GM23338 (cell line): ENCODE results near the gene SUGCT. TPM values are rescaled to one million over a fixed set of nuclear protein-coding genes. Genes with fewer than 3 reads are reported as not detected.

Experiments
- ATAC-seq: fragments of 200-7000 bp; cut with Tn5 transposase; 3 replicates; pipeline ENCODE4 v1.9.1; 2020
- DNase-seq: peaks from one replicate; pipeline ENCODE4 v3.0.0-alpha.2; 2015; ENCODE audit warnings: low spot score
- H2AFZ ChIP-seq: fragments of 200-600 bp; sonication (generic); 2 replicates; pipeline ENCODE4 v1.8.0; 2016; ENCODE audit warnings: antibody characterized with exemption, mild to moderate bottlenecking, moderate library complexity
- H3F3A ChIP-seq: fragments of 200-600 bp; sonication (generic); replicated peaks from 2 replicates; pipeline ENCODE4 v1.8.0; 2017; ENCODE audit warnings: antibody characterized with exemption, mixed run types, low read depth
- H3K27ac ChIP-seq: fragments of 200-600 bp; sonication (generic); 2 replicates; pipeline ENCODE4 v1.6.1; 2016; ENCODE audit warnings: low read depth
- H3K27me3 ChIP-seq: fragments of 200-600 bp; sonication (generic); 2 replicates; pipeline ENCODE4 v1.8.0; 2016; ENCODE audit warnings: mild to moderate bottlenecking, mixed run types, moderate library complexity; ENCODE audit not compliant: insufficient read depth
- H3K36me3 ChIP-seq: fragments of 200-600 bp; sonication (generic); 2 replicates; pipeline ENCODE4 v1.8.0; 2016; ENCODE audit warnings: mild to moderate bottlenecking; ENCODE audit not compliant: insufficient read depth
- H3K4me1 ChIP-seq: fragments of 200-600 bp; sonication (generic); 2 replicates; pipeline ENCODE4 v1.8.0; 2016; ENCODE audit warnings: mild to moderate bottlenecking, moderate library complexity; ENCODE audit not compliant: insufficient read depth
- H3K4me2 ChIP-seq: fragments of 200-600 bp; sonication (generic); 2 replicates; pipeline ENCODE4 v1.7.1; 2017; ENCODE audit warnings: mixed run types
- H3K4me3 ChIP-seq: fragments of 200-600 bp; sonication (generic); 2 replicates; pipeline ENCODE4 v1.6.1; 2016; ENCODE audit warnings: mixed run types
- H3K79me2 ChIP-seq: fragments of 200-600 bp; sonication (generic); replicated peaks from 2 replicates; pipeline ENCODE4 v1.8.0; 2017; ENCODE audit warnings: mild to moderate bottlenecking; ENCODE audit not compliant: insufficient read depth
- H3K9me2 ChIP-seq: fragments of 200-600 bp; sonication (generic); 2 replicates; pipeline ENCODE4 v1.8.0; 2017; ENCODE audit not compliant: insufficient read depth
- H4K20me1 ChIP-seq: fragments of 200-600 bp; sonication (generic); replicated peaks from 2 replicates; pipeline ENCODE4 v1.8.0; 2017; ENCODE audit warnings: mild to moderate bottlenecking; ENCODE audit not compliant: insufficient read depth
- H3K27ac Mint-ChIP-seq: 2 replicates; pipeline ENCODE4 v1.8.0; 2020; ENCODE audit warnings: inconsistent platforms, mild to moderate bottlenecking, moderate library complexity, mixed read lengths
- H3K27me3 Mint-ChIP-seq: 3 replicates; pipeline ENCODE4 v1.8.0; 2022; ENCODE audit warnings: low read depth, mild to moderate bottlenecking, moderate library complexity, mixed read lengths, inconsistent platforms; ENCODE audit not compliant: insufficient read depth, poor library complexity
- H3K36me3 Mint-ChIP-seq: 3 replicates; pipeline ENCODE4 v1.8.0; 2021; ENCODE audit warnings: low read depth, mild to moderate bottlenecking, inconsistent platforms, moderate library complexity, mixed read lengths
- H3K4me1 Mint-ChIP-seq: 3 replicates; pipeline ENCODE4 v1.8.0; 2020; ENCODE audit warnings: mild to moderate bottlenecking, inconsistent platforms, mixed read lengths
- H3K4me3 Mint-ChIP-seq: 3 replicates; pipeline ENCODE4 v1.8.0; 2021; ENCODE audit warnings: moderate library complexity, mild to moderate bottlenecking, inconsistent platforms, mixed read lengths
- H3K9me3 Mint-ChIP-seq: 3 replicates; pipeline ENCODE4 v1.8.0; 2020; ENCODE audit warnings: moderate library complexity, mild to moderate bottlenecking, inconsistent platforms, mixed read lengths
- CREB1 ChIP-seq: fragments of 250-450 bp; sonication (Bioruptor Pico); IDR thresholded peaks from 2 replicates; pipeline ENCODE4 v1.5.0; 2020; ENCODE audit warnings: low read depth, mild to moderate bottlenecking, moderate library complexity
- EZH2 ChIP-seq: fragments of 200-600 bp; sonication (generic); IDR thresholded peaks from one replicate; pipeline ENCODE4 v1.8.0; 2017; ENCODE audit warnings: antibody characterized with exemption, mild to moderate bottlenecking, low read depth; ENCODE audit not compliant: unreplicated experiment
- EZH2phosphoT487 ChIP-seq: fragments of 200-600 bp; sonication (generic); IDR thresholded peaks from one replicate; pipeline ENCODE4 v1.8.1; 2018; ENCODE audit warnings: antibody characterized with exemption; ENCODE audit not compliant: unreplicated experiment
- JUNB ChIP-seq: IDR thresholded peaks from one replicate; pipeline ENCODE4 v1.6.1; 2016; ENCODE audit warnings: antibody characterized with exemption; ENCODE audit not compliant: unreplicated experiment
- NANOG ChIP-seq: IDR thresholded peaks from 2 replicates; pipeline ENCODE4 v1.6.1; 2016; ENCODE audit warnings: antibody characterized with exemption, borderline replicate concordance
- POLR2AphosphoS5 ChIP-seq: IDR thresholded peaks from 2 replicates; pipeline ENCODE4 v1.6.1; 2016; ENCODE audit warnings: antibody characterized with exemption, low read depth
- STAT1 ChIP-seq: IDR thresholded peaks from one replicate; pipeline ENCODE4 v1.6.1; 2016; ENCODE audit warnings: antibody characterized with exemption; ENCODE audit not compliant: unreplicated experiment
- ZNF114 ChIP-seq: fragments of 250-450 bp; sonication (Bioruptor Pico); IDR thresholded peaks from 2 replicates; pipeline ENCODE4 v1.5.0; 2020; ENCODE audit warnings: mild to moderate bottlenecking, moderate library complexity
- ZNF331 ChIP-seq: fragments of 250-450 bp; sonication (Bioruptor Pico); IDR thresholded peaks from 2 replicates; pipeline ENCODE4 v1.5.0; 2020; ENCODE audit warnings: low read depth, mild to moderate bottlenecking, moderate library complexity
- polyA plus RNA-seq: library from polyadenylated mRNA; unstranded; fragments of >200 nt; fragmentation: Nextera tagmentation; extraction: Ambion mirVana; gene quantifications from 2 replicates; pipeline ENCODE4 v1.2.1, GENCODE V29; 2016
- total RNA-seq: library from RNA; depleted of rRNA; stranded (reverse); fragments of >200 nt; shearing (Covaris generic); gene quantifications from 2 replicates; pipeline ENCODE4 v1.2.3, GENCODE V29; 2014
- TF ChIP-seq, protein P1 (sequence below), 2 experiments: fragments of 200-600 bp in 1 of 2; sonication (generic) in 1 of 2; conservative IDR thresholded peaks; 2 replicates each; pipeline versions ENCODE4 v1.5.1 to v1.6.1; 2016 to 2017; ENCODE audit warnings: antibody characterized with exemption in 2 of 2, low read depth in 2 of 2, mild to moderate bottlenecking in 2 of 2, moderate library complexity in 1 of 2
- TF ChIP-seq, protein P2 (sequence below): IDR thresholded peaks from one replicate; pipeline ENCODE4 v1.6.1; 2018; ENCODE audit warnings: antibody characterized with exemption; ENCODE audit not compliant: unreplicated experiment
- TF ChIP-seq, protein P3 (sequence below): fragments of 250-450 bp; sonication (Bioruptor Pico); IDR thresholded peaks from 2 replicates; pipeline ENCODE4 v1.5.0; 2020; ENCODE audit warnings: mild to moderate bottlenecking, moderate library complexity
- TF ChIP-seq, protein P4 (sequence below): IDR thresholded peaks from 2 replicates; pipeline ENCODE4 v1.6.1; 2016; ENCODE audit warnings: antibody characterized with exemption

The SUGCT gene
- total and polyA plus RNA-seq, 2 experiments from 2014 or later = 4.2 to 5.6 TPM

DNA sequence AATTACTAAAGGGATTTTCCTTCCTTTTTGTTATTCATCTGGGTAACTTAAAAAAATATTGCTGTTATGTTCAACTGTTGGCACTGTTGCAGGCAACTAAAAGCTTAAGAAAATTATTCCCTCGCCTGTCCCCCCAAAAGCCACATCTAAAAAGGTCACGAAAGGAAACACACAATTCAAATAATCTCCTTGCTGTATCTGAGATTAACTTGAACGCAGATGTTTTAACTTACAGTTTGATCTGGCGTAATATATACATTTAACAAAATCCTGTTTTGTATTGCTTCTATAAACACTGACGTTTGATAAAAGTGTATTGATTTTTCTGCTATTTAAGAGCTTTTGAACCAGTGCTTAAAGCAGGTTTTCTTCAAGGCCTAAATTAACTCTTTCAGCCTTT lies 432.1 kb downstream of the SUGCT start:
- peaks cover 21% of the 10 kb centered on the region for H3K4me1 Mint-ChIP-seq
- TF ChIP-seq EZH2 (no peak), STAT1 (no peak), EZH2phosphoT487 (no peak), NANOG (no peak), POLR2AphosphoS5 (no peak), CREB1 (CRISPR knock-in tag) (no peak), ZNF331 (CRISPR knock-in tag) (no peak), ZNF114 (CRISPR knock-in tag) (no peak), JUNB (no peak)
- TF ChIP-seq, protein P1, sequence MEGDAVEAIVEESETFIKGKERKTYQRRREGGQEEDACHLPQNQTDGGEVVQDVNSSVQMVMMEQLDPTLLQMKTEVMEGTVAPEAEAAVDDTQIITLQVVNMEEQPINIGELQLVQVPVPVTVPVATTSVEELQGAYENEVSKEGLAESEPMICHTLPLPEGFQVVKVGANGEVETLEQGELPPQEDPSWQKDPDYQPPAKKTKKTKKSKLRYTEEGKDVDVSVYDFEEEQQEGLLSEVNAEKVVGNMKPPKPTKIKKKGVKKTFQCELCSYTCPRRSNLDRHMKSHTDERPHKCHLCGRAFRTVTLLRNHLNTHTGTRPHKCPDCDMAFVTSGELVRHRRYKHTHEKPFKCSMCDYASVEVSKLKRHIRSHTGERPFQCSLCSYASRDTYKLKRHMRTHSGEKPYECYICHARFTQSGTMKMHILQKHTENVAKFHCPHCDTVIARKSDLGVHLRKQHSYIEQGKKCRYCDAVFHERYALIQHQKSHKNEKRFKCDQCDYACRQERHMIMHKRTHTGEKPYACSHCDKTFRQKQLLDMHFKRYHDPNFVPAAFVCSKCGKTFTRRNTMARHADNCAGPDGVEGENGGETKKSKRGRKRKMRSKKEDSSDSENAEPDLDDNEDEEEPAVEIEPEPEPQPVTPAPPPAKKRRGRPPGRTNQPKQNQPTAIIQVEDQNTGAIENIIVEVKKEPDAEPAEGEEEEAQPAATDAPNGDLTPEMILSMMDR (conservative IDR thresholded peaks at IDR 0.05; ENCODE audit: low read depth in 2 of 2) = no peak
- TF ChIP-seq, protein P2, sequence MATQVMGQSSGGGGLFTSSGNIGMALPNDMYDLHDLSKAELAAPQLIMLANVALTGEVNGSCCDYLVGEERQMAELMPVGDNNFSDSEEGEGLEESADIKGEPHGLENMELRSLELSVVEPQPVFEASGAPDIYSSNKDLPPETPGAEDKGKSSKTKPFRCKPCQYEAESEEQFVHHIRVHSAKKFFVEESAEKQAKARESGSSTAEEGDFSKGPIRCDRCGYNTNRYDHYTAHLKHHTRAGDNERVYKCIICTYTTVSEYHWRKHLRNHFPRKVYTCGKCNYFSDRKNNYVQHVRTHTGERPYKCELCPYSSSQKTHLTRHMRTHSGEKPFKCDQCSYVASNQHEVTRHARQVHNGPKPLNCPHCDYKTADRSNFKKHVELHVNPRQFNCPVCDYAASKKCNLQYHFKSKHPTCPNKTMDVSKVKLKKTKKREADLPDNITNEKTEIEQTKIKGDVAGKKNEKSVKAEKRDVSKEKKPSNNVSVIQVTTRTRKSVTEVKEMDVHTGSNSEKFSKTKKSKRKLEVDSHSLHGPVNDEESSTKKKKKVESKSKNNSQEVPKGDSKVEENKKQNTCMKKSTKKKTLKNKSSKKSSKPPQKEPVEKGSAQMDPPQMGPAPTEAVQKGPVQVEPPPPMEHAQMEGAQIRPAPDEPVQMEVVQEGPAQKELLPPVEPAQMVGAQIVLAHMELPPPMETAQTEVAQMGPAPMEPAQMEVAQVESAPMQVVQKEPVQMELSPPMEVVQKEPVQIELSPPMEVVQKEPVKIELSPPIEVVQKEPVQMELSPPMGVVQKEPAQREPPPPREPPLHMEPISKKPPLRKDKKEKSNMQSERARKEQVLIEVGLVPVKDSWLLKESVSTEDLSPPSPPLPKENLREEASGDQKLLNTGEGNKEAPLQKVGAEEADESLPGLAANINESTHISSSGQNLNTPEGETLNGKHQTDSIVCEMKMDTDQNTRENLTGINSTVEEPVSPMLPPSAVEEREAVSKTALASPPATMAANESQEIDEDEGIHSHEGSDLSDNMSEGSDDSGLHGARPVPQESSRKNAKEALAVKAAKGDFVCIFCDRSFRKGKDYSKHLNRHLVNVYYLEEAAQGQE = no peak
- TF ChIP-seq, protein P3, sequence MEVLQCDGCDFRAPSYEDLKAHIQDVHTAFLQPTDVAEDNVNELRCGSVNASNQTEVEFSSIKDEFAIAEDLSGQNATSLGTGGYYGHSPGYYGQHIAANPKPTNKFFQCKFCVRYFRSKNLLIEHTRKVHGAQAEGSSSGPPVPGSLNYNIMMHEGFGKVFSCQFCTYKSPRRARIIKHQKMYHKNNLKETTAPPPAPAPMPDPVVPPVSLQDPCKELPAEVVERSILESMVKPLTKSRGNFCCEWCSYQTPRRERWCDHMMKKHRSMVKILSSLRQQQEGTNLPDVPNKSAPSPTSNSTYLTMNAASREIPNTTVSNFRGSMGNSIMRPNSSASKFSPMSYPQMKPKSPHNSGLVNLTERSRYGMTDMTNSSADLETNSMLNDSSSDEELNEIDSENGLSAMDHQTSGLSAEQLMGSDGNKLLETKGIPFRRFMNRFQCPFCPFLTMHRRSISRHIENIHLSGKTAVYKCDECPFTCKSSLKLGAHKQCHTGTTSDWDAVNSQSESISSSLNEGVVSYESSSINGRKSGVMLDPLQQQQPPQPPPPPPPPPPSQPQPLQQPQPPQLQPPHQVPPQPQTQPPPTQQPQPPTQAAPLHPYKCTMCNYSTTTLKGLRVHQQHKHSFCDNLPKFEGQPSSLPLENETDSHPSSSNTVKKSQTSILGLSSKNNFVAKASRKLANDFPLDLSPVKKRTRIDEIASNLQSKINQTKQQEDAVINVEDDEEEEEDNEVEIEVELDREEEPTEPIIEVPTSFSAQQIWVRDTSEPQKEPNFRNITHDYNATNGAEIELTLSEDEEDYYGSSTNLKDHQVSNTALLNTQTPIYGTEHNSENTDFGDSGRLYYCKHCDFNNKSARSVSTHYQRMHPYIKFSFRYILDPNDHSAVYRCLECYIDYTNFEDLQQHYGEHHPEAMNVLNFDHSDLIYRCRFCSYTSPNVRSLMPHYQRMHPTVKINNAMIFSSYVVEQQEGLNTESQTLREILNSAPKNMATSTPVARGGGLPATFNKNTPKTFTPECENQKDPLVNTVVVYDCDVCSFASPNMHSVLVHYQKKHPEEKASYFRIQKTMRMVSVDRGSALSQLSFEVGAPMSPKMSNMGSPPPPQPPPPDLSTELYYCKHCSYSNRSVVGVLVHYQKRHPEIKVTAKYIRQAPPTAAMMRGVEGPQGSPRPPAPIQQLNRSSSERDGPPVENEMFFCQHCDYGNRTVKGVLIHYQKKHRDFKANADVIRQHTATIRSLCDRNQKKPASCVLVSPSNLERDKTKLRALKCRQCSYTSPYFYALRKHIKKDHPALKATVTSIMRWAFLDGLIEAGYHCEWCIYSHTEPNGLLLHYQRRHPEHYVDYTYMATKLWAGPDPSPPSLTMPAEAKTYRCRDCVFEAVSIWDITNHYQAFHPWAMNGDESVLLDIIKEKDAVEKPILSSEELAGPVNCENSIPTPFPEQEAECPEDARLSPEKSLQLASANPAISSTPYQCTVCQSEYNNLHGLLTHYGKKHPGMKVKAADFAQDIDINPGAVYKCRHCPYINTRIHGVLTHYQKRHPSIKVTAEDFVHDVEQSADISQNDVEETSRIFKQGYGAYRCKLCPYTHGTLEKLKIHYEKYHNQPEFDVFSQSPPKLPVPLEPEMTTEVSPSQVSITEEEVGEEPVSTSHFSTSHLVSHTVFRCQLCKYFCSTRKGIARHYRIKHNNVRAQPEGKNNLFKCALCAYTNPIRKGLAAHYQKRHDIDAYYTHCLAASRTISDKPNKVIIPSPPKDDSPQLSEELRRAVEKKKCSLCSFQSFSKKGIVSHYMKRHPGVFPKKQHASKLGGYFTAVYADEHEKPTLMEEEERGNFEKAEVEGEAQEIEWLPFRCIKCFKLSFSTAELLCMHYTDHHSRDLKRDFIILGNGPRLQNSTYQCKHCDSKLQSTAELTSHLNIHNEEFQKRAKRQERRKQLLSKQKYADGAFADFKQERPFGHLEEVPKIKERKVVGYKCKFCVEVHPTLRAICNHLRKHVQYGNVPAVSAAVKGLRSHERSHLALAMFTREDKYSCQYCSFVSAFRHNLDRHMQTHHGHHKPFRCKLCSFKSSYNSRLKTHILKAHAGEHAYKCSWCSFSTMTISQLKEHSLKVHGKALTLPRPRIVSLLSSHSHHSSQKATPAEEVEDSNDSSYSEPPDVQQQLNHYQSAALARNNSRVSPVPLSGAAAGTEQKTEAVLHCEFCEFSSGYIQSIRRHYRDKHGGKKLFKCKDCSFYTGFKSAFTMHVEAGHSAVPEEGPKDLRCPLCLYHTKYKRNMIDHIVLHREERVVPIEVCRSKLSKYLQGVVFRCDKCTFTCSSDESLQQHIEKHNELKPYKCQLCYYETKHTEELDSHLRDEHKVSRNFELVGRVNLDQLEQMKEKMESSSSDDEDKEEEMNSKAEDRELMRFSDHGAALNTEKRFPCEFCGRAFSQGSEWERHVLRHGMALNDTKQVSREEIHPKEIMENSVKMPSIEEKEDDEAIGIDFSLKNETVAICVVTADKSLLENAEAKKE (CRISPR knock-in tag) = no peak
- TF ChIP-seq, protein P4, sequence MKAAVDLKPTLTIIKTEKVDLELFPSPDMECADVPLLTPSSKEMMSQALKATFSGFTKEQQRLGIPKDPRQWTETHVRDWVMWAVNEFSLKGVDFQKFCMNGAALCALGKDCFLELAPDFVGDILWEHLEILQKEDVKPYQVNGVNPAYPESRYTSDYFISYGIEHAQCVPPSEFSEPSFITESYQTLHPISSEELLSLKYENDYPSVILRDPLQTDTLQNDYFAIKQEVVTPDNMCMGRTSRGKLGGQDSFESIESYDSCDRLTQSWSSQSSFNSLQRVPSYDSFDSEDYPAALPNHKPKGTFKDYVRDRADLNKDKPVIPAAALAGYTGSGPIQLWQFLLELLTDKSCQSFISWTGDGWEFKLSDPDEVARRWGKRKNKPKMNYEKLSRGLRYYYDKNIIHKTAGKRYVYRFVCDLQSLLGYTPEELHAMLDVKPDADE = no peak
- H3K27ac Mint-ChIP-seq = no peak overlapping the region
- no peak overlapping the region for H3K4me3 Mint-ChIP-seq
- H3K27me3 Mint-ChIP-seq = peaks cover 3% of the 10 kb centered on the region
- ATAC-seq (no peak), DNase-seq (no peak)
- Histone ChIP-seq H3K9me2 (no peaks in the 10 kb centered on the region), H2AFZ (no peak overlapping the region), H3K4me1 (peaks cover 26% of the 10 kb centered on the region), H3K4me2 (no peak overlapping the region), H4K20me1 (no peaks in the 10 kb centered on the region), H3K27ac (no peak overlapping the region), H3K36me3 (no peaks in the 10 kb centered on the region), H3K79me2 (no peaks in the 10 kb centered on the region), H3F3A (no peaks in the 10 kb centered on the region), H3K27me3 (no peaks in the 10 kb centered on the region), H3K4me3 (no peak overlapping the region)
- no peaks in the 10 kb centered on the region for H3K9me3 Mint-ChIP-seq
- H3K36me3 Mint-ChIP-seq = no peaks in the 10 kb centered on the region
